Stomach (tissue), 9 donors: Measurements from ENCODE around the gene HNRNPM. TPM values are rescaled to one million over a fixed set of nuclear protein-coding genes. Genes with fewer than 3 reads are reported as not detected.
A peak's percentile ranks its signal among the peaks of the same experiment; 100 is the strongest.

Source experiments
- DNase-seq, 2 donors: peaks; one replicate each; pipeline versions ENCODE4 v3.0.0 to v3.0.0-alpha.2; 2013 to 2019
- H3K27ac ChIP-seq, 5 donors: fragments of 200-600 bp in 4 of 5; sonication (generic) in 4 of 5; one replicate each; pipeline ENCODE4 v1.5.1; 2013 to 2019; ENCODE audit warnings: mild to moderate bottlenecking in 1 of 5, moderate library complexity in 1 of 5
- H3K27me3 ChIP-seq, 3 donors: fragments of 200-600 bp; sonication (generic); one replicate each; pipeline ENCODE4 v1.5.1; 2017 to 2019; ENCODE audit warnings: mixed run types in 1 of 3
- H3K36me3 ChIP-seq, 4 donors: fragments of 200-600 bp; sonication (generic); 1 replicate in 3 of 4; 2 replicates in 1 of 4; pipeline ENCODE4 v1.5.1; 2016 to 2019
- H3K4me1 ChIP-seq, 4 donors: fragments of 200-600 bp; sonication (generic); one replicate each; pipeline ENCODE4 v1.5.1; 2016 to 2019
- H3K4me3 ChIP-seq, 4 donors: fragments of 200-600 bp; sonication (generic) in 3 of 4; one replicate each; pipeline ENCODE4 v1.5.1; 2016 to 2019; ENCODE audit warnings: mild to moderate bottlenecking in 1 of 4
- H3K9me3 ChIP-seq, 4 donors: fragments of 200-600 bp; sonication (generic); one replicate each; pipeline ENCODE4 v1.5.1; 2016 to 2019
- CTCF ChIP-seq, 7 experiments: fragments of 450-650 bp in 4 of 7; fragments of 200-600 bp in 3 of 7; sonication (generic) in 3 of 7; IDR thresholded peaks; one replicate each; pipeline ENCODE4 v1.5.1; 2016 to 2019; ENCODE audit warnings: antibody characterized with exemption in 7 of 7, control low read depth in 2 of 7, mild to moderate bottlenecking in 1 of 7
- EP300 ChIP-seq: sonication (generic); formaldehyde crosslinking; IDR thresholded peaks from one replicate; pipeline ENCODE4 v1.6.1; 2017; ENCODE audit warnings: antibody characterized with exemption
- POLR2A ChIP-seq, 4 donors: fragments of 450-650 bp; IDR thresholded peaks; one replicate each; pipeline ENCODE4 v1.6.1; 2016; ENCODE audit warnings: antibody characterized with exemption in 4 of 4, control low read depth in 2 of 4, mild to moderate bottlenecking in 1 of 4, moderate library complexity in 1 of 4
- POLR2AphosphoS5 ChIP-seq, 3 donors: sonication (generic); formaldehyde crosslinking; IDR thresholded peaks; one replicate each; pipeline ENCODE4 v1.6.1; 2016; ENCODE audit warnings: antibody characterized with exemption in 3 of 3
- WGBS, 5 donors: extraction: QIAGEN DNeasy Blood & Tissue Kit in 3 of 5; methylation state at CpG; one replicate each; pipeline versions ENCODE4 v1.1.5 to v1.1.7; 2013 to 2018; 5-methylcytosine and 5-hydroxymethylcytosine counted together
- intact Hi-C: fragments of 100-400 bp; cut with DNase I; formaldehyde crosslinking; loops from one replicate; pipeline ENCODE4 v1.15.1; 2023; ENCODE audit warnings: low total_unique reads
- polyA plus RNA-seq, 3 donors: library from polyadenylated mRNA; stranded (reverse); fragments of 200-250 nt; gene quantifications; one replicate each; pipeline ENCODE4 v1.2.3, GENCODE V29; 2013
- total RNA-seq, 5 donors: library from RNA; depleted of rRNA; stranded (reverse); fragments of >200 nt; gene quantifications; one replicate each; pipeline versions ENCODE4 v1.1.0 to v1.2.3, GENCODE V29; 2014 to 2016
- donor health status: healthy with polysubstance abuse.
- donor health status: Bipolar disorder and iron deficiency.
- donor health status: healthy.

The HNRNPM gene
- total and polyA plus RNA-seq, 8 donors: 54.3 to 664 (median 98.3) TPM

- H3K36me3 ChIP-seq: peaks cover 39 to 69% (median 61%) of the 10 kb centered on the region in 4 donors
- TF ChIP-seq CTCF (IDR thresholded peaks at IDR 0.05): no peak
- intact Hi-C loops: no loop called here
- no peak overlapping the region for H3K27ac ChIP-seq
- no peaks in the 10 kb centered on the region for H3K27me3 ChIP-seq
- no peaks in the 10 kb centered on the region for H3K9me3 ChIP-seq
- peaks cover 0 to 50% (median 4%) of the 10 kb centered on the region in 4 donors for H3K4me1 ChIP-seq
- no peak overlapping the region for H3K4me3 ChIP-seq
- no peak for DNase-seq
- WGBS, 5 donors: 80 to 85% (median 81%) methylated on average over 20 to 25 of the region's 25 CpGs
Measured at GRCh38 chr19:8489561-8490394, 45.0 kb downstream of the HNRNPM start.

GRCh38 chr19:8490395-8490760 is 45.6 kb downstream of the HNRNPM start:
- Histone ChIP-seq H3K4me3 (no peak overlapping the region), H3K27me3 (no peaks in the 10 kb centered on the region), H3K36me3 (peaks cover 33 to 63% (median 55%) of the 10 kb centered on the region in 4 donors), H3K27ac (no peak overlapping the region), H3K4me1 (peaks cover 0 to 46% (median 3%) of the 10 kb centered on the region in 4 donors), H3K9me3 (no peaks in the 10 kb centered on the region)
- DNase-seq: no peak
- intact Hi-C loops: no loop called here
- WGBS, 5 donors: 84 to 89% (median 88%) methylated on average over 19 to 24 of the region's 24 CpGs
- TF ChIP-seq POLR2A (IDR thresholded peaks at IDR 0.05): no peak

- WGBS, 5 donors: 86 to 91% (median 90%) methylated on average over 12 of the region's 12 CpGs
- Histone ChIP-seq H3K27ac (no peak overlapping the region), H3K27me3 (no peaks in the 10 kb centered on the region), H3K9me3 (no peaks in the 10 kb centered on the region), H3K36me3 (peaks cover 28 to 58% (median 50%) of the 10 kb centered on the region in 4 donors), H3K4me3 (no peak overlapping the region), H3K4me1 (peaks cover 0 to 46% (median 3%) of the 10 kb centered on the region in 4 donors)
- TF ChIP-seq POLR2AphosphoS5 (IDR thresholded peaks at IDR 0.05): no peak
- no peak for TF ChIP-seq POLR2A (IDR thresholded peaks at IDR 0.05)
- TF ChIP-seq CTCF (IDR thresholded peaks at IDR 0.05): no peak
- no peak for TF ChIP-seq EP300
- no peak for DNase-seq
- intact Hi-C loops: no loop called here
Measured at GRCh38 chr19:8490873-8491272, 46.1 kb downstream of the HNRNPM start.

GRCh38 chr19:8491574-8491973 is 46.8 kb downstream of the HNRNPM start:
- intact Hi-C loops: no loop called here
- DNase-seq: no peak
- whole genome bisulfite sequencing, 5 donors: 76 to 84% (median 81%) methylated on average over 6 of the region's 6 CpGs
- Histone ChIP-seq H3K9me3 (no peaks in the 10 kb centered on the region), H3K4me3 (no peak overlapping the region), H3K27ac (no peak overlapping the region), H3K27me3 (no peaks in the 10 kb centered on the region), H3K36me3 (peaks cover 21 to 51% (median 43%) of the 10 kb centered on the region in 4 donors), H3K4me1 (peaks cover 0 to 40% (median 2%) of the 10 kb centered on the region in 4 donors)
- TF ChIP-seq CTCF (IDR thresholded peaks at IDR 0.05) (no peak), POLR2AphosphoS5 (IDR thresholded peaks at IDR 0.05) (no peak), EP300 (no peak), POLR2A (IDR thresholded peaks at IDR 0.05) (no peak)

GRCh38 chr19:8494158-8494557 is 49.4 kb downstream of the HNRNPM start:
- Histone ChIP-seq H3K27me3 (no peaks in the 10 kb centered on the region), H3K27ac (peak overlapping the region in 2 of 5 donors; percentile 7 to 20), H3K36me3 (peaks cover 4 to 25% (median 17%) of the 10 kb centered on the region in 4 donors), H3K9me3 (no peaks in the 10 kb centered on the region), H3K4me1 (peaks cover 0 to 16% (median 0%) of the 10 kb centered on the region in 4 donors), H3K4me3 (no peak overlapping the region)
- 67 to 79% (median 72%) methylated on average over 5 to 7 of the region's 7 CpGs for WGBS, 5 donors
- intact Hi-C loops: no loop called here
- DNase-seq: no peak
- TF ChIP-seq CTCF (IDR thresholded peaks at IDR 0.05): no peak
- TF ChIP-seq POLR2AphosphoS5 (IDR thresholded peaks at IDR 0.05): no peak
- no peak for TF ChIP-seq EP300
- no peak for TF ChIP-seq POLR2A (IDR thresholded peaks at IDR 0.05)
